Right cardiac atrium (tissue), 5 donors: ENCODE measurements around the gene LLGL2. TPM values are rescaled to one million over a fixed set of nuclear protein-coding genes. Genes with fewer than 3 reads are reported as not detected.

Source experiments
- ATAC-seq, 2 donors: fragments of 200-7000 bp; cut with Tn5 transposase; one replicate each; pipeline versions ENCODE4 v1.8.0 to v1.9.1; 2020; ENCODE audit warnings: moderate library complexity in 2 of 2, mild to moderate bottlenecking in 1 of 2
- DNase-seq, 3 donors: peaks; one replicate each; pipeline ENCODE4 v3.0.0-alpha.2; 2020
- H3K27ac ChIP-seq: one replicate; pipeline ENCODE4 v1.5.1; 2013; ENCODE audit warnings: mild to moderate bottlenecking, low read length, control low read depth, moderate library complexity
- H3K27me3 ChIP-seq: one replicate; pipeline ENCODE4 v1.6.1; 2013; ENCODE audit not compliant: control insufficient read depth, insufficient read depth
- H3K4me1 ChIP-seq: one replicate; pipeline ENCODE4 v1.6.1; 2013; ENCODE audit warnings: low read length; ENCODE audit not compliant: control insufficient read depth, insufficient read depth
- H3K4me3 ChIP-seq: one replicate; pipeline ENCODE4 v1.5.1; 2013; ENCODE audit warnings: low read length, control low read depth
- H3K9me3 ChIP-seq: one replicate; pipeline ENCODE4 v1.6.1; 2013; ENCODE audit warnings: low read length; ENCODE audit not compliant: control insufficient read depth
- WGBS: extraction: QIAGEN DNeasy Blood & Tissue Kit; methylation state at CpG from one replicate; pipeline ENCODE4 v1.1.7; 2013; 5-methylcytosine and 5-hydroxymethylcytosine counted together
- intact Hi-C, 4 donors: fragments of 100-400 bp; cut with DNase I; formaldehyde crosslinking; loops; one replicate each; pipeline versions ENCODE4 v1.11.0 to v1.14.0; 2022 to 2023
- polyA plus RNA-seq: library from polyadenylated mRNA; stranded (reverse); fragments of 200-250 nt; gene quantifications from one replicate; pipeline ENCODE4 v1.2.3, GENCODE V29; 2013
- total RNA-seq, 4 donors: library from RNA; stranded (reverse); fragmentation: NEBNext Ultra II Directional; extraction: Animal tissue kit (Norgen Biotek cat#: 25700); gene quantifications; one replicate each; pipeline ENCODE4 v1.2.1, GENCODE V29; 2021
- donor health status: healthy with polysubstance abuse.
- donor health status: DM: no; HTN: yes; CAD: no.
- donor health status: DM: no; HTN: no; CAD: no.
- donor health status: DM: no; HTN: yes; CAD: no; lungs with severe emphysema.
- donor health status: DM: yes; HTN: yes; CAD: no.

LLGL2 gene
- total and polyA plus RNA-seq, 5 donors: 5.7 to 10.4 (median 8.6) TPM

DNA sequence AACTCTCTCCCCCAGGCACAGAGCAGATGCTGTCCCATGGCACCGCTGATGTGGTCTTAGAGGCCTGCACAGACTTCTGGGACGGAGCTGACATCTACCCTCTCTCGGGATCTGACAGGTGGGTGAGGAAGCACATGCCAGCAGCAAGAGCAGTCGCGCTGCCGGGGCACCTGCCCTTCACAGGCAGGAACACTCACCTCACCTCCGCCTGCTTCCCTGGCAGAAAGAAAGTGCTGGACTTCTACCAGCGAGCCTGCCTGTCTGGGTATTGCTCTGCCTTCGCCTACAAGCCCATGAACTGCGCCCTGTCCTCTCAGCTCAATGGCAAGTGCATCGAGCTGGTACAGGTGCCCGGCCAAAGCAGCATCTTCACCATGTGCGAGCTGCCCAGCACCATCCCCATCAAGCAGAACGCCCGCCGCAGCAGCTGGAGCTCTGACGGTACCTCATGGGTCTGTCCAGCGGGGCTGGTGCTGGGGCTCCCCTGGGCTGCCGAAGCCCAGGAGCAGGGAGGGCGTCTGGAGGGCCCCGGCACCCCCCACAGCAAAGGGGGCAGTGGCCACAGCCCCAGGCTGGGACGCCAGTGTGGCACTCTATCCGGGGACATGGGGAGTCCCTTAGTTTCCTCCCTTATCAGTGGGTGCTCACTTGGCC, 31.9 kb upstream of the LLGL2 start:
- ATAC-seq: no peak
- Histone ChIP-seq H3K27ac (no peak overlapping the region), H3K4me1 (no peaks in the 10 kb centered on the region), H3K27me3 (no peaks in the 10 kb centered on the region), H3K9me3 (no peaks in the 10 kb centered on the region), H3K4me3 (no peak overlapping the region)
- 94% methylated on average over 23 of the region's 23 CpGs for WGBS
- intact Hi-C loops: no loop called here
- no peak for DNase-seq

DNA sequence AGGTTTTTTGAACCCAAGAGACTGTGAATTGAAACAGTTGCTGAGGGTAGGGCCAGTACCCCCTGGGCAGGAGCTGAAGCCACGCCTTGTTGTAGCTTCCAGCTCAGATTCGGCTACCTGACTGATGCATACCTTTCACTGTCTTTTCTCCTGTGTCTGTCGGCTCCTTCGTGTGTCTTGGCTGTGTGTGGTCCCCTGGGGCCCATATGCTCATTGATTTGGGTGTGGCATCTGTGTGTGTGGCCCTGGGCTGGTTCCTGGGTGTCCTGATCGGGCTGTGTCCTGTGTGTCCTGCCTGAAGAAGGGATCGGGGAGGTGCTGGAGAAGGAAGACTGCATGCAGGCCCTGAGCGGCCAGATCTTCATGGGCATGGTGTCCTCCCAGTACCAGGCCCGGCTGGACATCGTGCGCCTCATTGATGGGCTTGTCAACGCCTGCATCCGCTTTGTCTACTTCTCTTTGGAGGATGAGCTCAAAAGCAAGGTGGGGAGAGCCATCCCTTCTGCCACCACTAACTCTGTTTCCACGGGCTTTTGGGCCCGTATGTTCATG, 31.1 kb upstream of the LLGL2 start:
- ATAC-seq: no peak
- Histone ChIP-seq H3K27me3 (no peaks in the 10 kb centered on the region), H3K4me3 (no peak overlapping the region), H3K27ac (no peak overlapping the region), H3K4me1 (peaks cover 2% of the 10 kb centered on the region), H3K9me3 (no peaks in the 10 kb centered on the region)
- DNase-seq: peak in 1 of 3 donors; percentile 48
- intact Hi-C loops: no loop called here
- 87% methylated on average over 14 of the region's 14 CpGs for WGBS

DNA sequence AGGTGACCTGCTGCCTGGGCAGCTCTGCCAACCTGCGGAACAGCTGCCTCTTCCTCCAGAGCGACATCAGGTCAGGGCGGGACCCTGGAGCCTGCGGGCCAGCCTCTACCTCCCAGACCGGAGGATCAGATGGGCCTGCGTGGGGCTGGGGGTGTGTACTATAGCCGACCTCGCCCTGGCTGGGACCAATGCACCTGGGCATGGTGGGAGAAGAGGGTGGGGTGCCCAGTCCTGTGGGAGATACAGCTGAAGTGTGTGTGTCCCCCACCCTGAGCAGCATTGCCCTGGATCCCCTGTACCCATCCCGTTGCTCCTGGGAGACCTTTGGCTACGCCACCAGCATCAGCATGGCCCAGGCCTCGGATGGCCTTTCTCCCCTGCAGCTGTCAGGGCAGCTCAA, 29.5 kb upstream of the LLGL2 start:
- ATAC-seq (no peak), DNase-seq (peak in 1 of 3 donors; percentile 30)
- Histone ChIP-seq H3K4me1 (peaks cover 2% of the 10 kb centered on the region), H3K27ac (no peak overlapping the region), H3K9me3 (no peaks in the 10 kb centered on the region), H3K4me3 (no peak overlapping the region), H3K27me3 (no peaks in the 10 kb centered on the region)
- whole genome bisulfite sequencing: 91% methylated on average over 11 of the region's 11 CpGs
- intact Hi-C loops: no loop called here

DNA sequence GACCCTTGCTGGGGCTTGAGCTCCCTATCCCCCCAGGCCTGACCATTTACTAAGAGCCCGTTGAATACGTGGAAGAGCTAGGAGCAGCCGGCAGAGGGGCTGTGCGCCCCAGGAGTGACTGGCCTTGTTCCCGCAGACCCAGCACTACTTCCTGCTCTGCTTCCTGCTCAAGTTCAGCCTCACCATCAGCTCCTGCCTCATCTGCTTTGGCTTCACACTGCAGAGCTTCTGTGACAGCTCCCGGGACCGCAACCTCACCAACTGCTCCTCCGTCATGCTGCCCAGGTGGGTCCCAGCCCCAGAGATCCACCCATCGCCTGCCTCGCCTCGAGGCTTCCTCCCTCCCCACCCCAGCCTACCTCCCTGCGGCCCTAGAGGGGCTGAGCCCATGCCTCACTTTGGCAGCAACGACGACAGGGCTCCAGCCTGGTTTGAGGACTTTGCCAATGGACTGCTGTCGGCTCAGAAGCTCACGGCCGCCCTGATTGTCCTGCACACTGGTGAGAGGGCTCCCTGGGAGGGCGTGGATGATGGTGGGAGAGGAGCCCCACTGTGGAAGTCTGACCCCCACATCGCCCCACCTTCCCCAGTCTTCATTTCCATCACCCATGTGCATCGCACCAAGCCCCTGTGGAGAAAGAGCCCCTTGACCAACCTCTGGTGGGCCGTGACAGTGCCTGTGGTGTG, 27.3 kb upstream of the LLGL2 start:
- no peak overlapping the region for H3K27ac ChIP-seq
- DNase-seq (peak in 1 of 3 donors; percentile 53), ATAC-seq (peak in 1 of 2 donors; percentile 0)
- intact Hi-C loops: no loop called here
- 66% methylated on average over 21 of the region's 21 CpGs for WGBS
- H3K4me3 ChIP-seq: no peak overlapping the region
- H3K9me3 ChIP-seq: no peaks in the 10 kb centered on the region
- no peaks in the 10 kb centered on the region for H3K27me3 ChIP-seq
- peaks cover 2% of the 10 kb centered on the region for H3K4me1 ChIP-seq

DNA sequence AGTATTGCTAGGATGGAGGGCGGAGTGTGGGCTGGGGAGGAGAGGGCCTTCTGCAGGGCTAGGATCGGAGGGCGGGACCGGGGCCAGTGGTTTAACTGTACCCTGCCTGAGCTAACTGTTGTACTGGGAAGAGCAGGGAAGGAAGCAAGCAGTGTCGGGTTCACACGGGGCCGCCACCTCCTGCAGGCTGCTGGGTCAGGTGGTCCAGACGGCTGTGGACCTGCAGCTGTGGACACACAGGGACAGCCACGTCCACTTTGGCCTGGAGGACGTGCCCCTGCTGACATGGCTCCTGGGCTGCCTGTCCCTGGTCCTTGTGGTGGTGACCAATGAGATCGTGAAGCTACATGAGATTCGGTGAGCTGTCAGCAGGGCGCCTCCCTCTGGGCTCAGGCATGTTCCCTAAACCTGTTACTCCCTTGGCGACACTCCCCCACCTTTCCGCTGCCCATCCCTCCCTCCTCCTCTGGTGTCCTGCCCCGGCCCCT, 26.7 kb upstream of the LLGL2 start:
- Histone ChIP-seq H3K4me1 (peaks cover 2% of the 10 kb centered on the region), H3K27ac (peak overlapping the region; percentile 42)
- 47% methylated on average over 16 of the region's 16 CpGs for WGBS

DNA sequence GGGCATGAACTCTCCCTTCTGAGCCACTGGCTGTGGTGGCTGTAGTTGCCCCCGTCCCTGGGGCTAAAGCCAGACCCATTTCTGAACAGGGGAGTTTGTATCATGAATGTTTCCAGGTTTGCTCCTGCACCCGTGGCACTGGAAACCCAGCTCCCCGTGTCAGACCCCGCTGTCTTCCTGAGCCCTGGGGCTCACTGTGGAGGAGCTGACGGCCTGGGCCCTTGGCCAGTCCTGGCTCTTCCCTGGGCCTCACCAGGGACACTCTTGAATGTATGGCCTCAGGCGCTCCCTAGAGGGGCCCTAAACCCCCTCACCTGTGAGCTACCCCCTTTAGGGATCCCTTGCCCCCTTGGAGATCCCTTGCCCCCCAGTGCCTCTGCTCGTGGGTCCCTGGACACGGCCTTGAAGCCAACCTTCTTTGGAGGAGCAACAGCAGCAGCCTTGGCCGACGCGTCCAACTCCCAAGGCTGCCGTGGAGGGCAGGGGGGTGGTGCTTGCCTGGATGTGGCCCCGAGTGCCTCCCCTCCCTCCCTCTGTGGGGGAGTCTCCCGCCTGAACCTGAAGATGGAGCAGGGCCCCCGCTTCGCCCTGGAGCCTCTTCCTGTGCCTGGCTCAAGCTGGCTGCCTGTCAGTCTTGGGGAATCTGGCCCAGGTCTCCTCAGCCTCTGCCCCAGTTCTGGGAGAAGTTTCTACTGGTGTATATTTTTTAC, 26.0 kb upstream of the LLGL2 start:
- peak; percentile 3 to 14 for ATAC-seq
- no peaks in the 10 kb centered on the region for H3K27me3 ChIP-seq
- no peak overlapping the region for H3K4me3 ChIP-seq
- H3K4me1 ChIP-seq: peaks cover 2% of the 10 kb centered on the region
- 41% methylated on average over 16 of the region's 16 CpGs for WGBS
- DNase-seq: peak in 2 of 3 donors; percentile 71 to 72
- no peaks in the 10 kb centered on the region for H3K9me3 ChIP-seq
- H3K27ac ChIP-seq: peak overlapping the region; percentile 42
- intact Hi-C loops: no loop called here

More for the DNA sequence above, 26.7 kb upstream of the LLGL2 start:
- H3K27me3 ChIP-seq: no peaks in the 10 kb centered on the region
- peak in 1 of 2 donors; percentile 12 for ATAC-seq
- intact Hi-C loops: no loop called here
- no peaks in the 10 kb centered on the region for H3K9me3 ChIP-seq
- H3K4me3 ChIP-seq: no peak overlapping the region
- peak in 1 of 3 donors; percentile 73 for DNase-seq

DNA sequence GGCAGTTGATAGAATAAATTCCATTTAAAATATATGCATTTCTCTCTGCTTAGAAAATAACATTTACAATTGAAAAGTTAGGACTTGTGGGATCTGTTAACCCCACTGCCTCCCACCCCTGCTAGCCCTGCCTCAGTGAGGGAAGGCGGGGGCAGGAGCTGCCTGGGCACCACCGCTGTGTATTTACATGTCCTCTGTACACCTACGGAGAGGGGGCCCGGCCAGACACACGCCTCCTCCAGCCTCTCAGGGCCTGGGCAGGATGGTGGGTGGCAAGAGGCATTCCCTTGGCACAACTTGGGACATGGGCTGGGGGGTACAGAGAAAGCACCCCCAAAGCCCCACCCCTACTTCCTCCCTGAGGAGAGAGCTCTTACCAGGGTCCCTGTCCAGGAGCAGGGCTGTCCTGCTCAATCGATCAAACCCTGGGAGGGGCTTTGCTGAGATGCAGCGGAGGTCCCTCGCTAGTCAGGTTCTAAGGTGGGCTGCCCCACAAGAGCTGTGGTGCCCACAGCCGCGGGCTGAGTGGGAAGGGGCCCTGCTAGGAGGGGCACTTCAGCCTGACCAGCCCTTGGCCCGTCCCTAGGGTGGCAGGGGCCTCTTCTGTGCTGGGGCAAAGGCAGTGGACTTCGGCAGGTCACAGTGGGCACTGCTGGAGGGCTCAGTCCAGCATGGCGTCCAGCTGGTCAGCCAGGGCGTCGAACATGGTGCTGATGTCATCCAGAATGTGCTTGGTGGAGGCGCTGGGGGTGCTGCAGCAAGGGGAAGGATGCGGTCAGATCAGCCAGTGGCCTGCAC, 24.9 kb upstream of the LLGL2 start:
- 84% methylated on average over 17 of the region's 17 CpGs for WGBS
- Histone ChIP-seq H3K4me1 (peaks cover 2% of the 10 kb centered on the region), H3K27ac (no peak overlapping the region), H3K9me3 (no peaks in the 10 kb centered on the region), H3K4me3 (no peak overlapping the region), H3K27me3 (no peaks in the 10 kb centered on the region)
- intact Hi-C loops: no loop called here
- DNase-seq: peak in 1 of 3 donors; percentile 54
- no peak for ATAC-seq

DNA sequence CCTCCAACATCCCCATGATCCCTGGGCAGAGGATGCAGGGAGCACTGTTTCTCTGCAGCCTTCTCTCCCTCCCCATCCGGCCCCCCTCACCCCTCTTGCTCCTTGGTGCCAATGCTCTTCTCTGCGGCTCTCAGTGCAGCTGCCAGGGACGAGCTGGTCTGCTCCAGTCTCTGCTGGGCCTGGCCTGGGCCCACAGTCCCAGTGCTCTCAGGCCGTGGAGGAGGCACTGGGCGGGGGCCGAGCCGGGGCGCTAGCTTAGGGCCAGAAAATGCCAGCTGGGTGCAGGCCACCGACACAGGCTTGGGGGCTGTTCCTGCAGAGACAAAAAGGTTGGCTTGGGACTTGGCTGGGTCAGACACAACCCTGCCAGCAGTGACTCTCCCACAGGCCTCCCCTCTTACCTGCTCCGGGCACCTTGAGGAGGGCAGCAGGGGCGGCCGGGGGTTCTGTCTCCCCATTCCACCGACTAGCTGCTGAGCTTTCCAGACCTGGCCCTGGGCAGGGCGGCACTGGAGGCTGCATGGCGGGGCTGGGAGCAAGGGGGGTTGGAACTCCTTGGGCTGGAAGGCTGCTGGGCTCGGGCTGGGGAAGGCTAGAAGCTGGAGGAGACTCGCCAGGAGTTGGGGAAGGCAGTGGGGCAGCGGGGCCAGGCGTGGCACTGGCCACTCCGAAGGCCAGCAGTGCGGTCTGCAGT, 24.0 kb upstream of the LLGL2 start:
- DNase-seq (peak in 2 of 3 donors; percentile 72 to 73), ATAC-seq (peak in 1 of 2 donors; percentile 10)
- intact Hi-C loops: no loop called here

DNA sequence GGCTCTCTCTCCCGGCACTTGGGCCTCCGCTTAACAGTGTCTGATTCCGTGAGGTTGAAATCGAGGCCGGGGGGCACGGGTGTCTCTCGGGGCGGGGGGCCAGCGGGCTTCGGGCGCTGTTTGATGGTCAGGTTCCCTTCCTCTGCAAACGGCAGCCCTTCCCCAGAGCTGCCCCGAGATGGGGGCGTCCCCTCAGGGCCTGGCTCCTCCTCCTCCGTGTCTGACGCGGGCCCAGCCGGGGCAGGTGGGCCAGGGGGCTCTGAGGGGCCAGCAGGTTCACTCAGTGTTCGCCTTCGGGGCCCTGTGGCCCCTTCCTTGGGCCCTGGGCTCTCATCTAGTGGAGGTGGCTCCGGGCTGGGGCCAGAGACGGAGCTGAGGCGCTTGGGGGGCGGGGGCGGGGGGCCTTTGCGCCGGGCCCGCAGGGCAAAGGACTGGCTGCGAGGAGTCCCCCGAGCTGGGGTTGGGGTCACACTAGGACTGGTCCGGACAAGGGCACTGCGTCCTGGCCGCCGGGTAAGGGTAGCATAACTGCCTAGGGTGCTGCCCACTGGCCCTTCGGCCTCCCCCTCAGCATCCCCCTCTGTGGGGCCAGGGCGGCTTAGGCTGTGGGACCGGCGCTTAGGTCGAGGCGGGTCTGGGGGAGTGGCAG, 23.3 kb upstream of the LLGL2 start:
- 85% methylated on average over 40 of the region's 40 CpGs for WGBS
- Histone ChIP-seq H3K27ac (no peak overlapping the region), H3K4me1 (peaks cover 2% of the 10 kb centered on the region), H3K4me3 (no peak overlapping the region), H3K27me3 (no peaks in the 10 kb centered on the region), H3K9me3 (no peaks in the 10 kb centered on the region)
- DNase-seq: peak in 1 of 3 donors; percentile 48
- ATAC-seq: no peak
- intact Hi-C loops: no loop called here

More for the DNA sequence above, 24.0 kb upstream of the LLGL2 start:
- Histone ChIP-seq H3K4me1 (peaks cover 2% of the 10 kb centered on the region), H3K27ac (no peak overlapping the region), H3K27me3 (no peaks in the 10 kb centered on the region), H3K9me3 (no peaks in the 10 kb centered on the region), H3K4me3 (no peak overlapping the region)
- WGBS: 62% methylated on average over 21 of the region's 21 CpGs
